Measurements from ENCODE around the gene SFI1. TPM values are rescaled to one million over a fixed set of nuclear protein-coding genes. Genes with fewer than 3 reads are reported as not detected.
A peak's percentile ranks its signal among the peaks of the same experiment; 100 is the strongest.

SFI1 gene
- total RNA-seq, 1 donor from 2014 or later = 24.8 TPM

- H3K36me3 Mint-ChIP-seq (ENCODE audit: low read depth, unreplicated experiment) = peaks cover 1% of the 10 kb centered on the region
- no peaks in the 10 kb centered on the region for H3K9me3 Mint-ChIP-seq (ENCODE audit: unreplicated experiment)
- TF ChIP-seq CTCF (IDR thresholded peaks at IDR 0.05; ENCODE audit: unreplicated experiment) = peak; percentile 32
- H3K4me1 Mint-ChIP-seq (ENCODE audit: unreplicated experiment) = no peaks in the 10 kb centered on the region
- H3K4me3 Mint-ChIP-seq (ENCODE audit: unreplicated experiment) = no peak overlapping the region
- peak; percentile 82 for DNase-seq (ENCODE audit: low spot score)
- no peak overlapping the region for H3K27ac Mint-ChIP-seq (ENCODE audit: unreplicated experiment)
- no peaks in the 10 kb centered on the region for H3K27me3 Mint-ChIP-seq (ENCODE audit: unreplicated experiment)
Observed at GRCh38 chr22:31561238-31561887, 65.0 kb downstream of the SFI1 start.

- no peaks in the 10 kb centered on the region for H3K9me3 Mint-ChIP-seq (ENCODE audit: unreplicated experiment)
- no peak for TF ChIP-seq CTCF (IDR thresholded peaks at IDR 0.05; ENCODE audit: unreplicated experiment)
- H3K36me3 Mint-ChIP-seq (ENCODE audit: low read depth, unreplicated experiment) = peaks cover 3% of the 10 kb centered on the region
- H3K27ac Mint-ChIP-seq (ENCODE audit: unreplicated experiment) = no peak overlapping the region
- H3K27me3 Mint-ChIP-seq (ENCODE audit: unreplicated experiment) = no peaks in the 10 kb centered on the region
- no peak overlapping the region for H3K4me3 Mint-ChIP-seq (ENCODE audit: unreplicated experiment)
- DNase-seq (ENCODE audit: low spot score) = no peak
- no peaks in the 10 kb centered on the region for H3K4me1 Mint-ChIP-seq (ENCODE audit: unreplicated experiment)
Observed at GRCh38 chr22:31561970-31562369, 65.6 kb downstream of the SFI1 start.

GRCh38 chr22:31566484-31566883, 70.1 kb downstream of the SFI1 start:
- Mint-ChIP-seq H3K36me3 (ENCODE audit: low read depth, unreplicated experiment) (peaks cover 7% of the 10 kb centered on the region), H3K27ac (ENCODE audit: unreplicated experiment) (no peak overlapping the region), H3K27me3 (ENCODE audit: unreplicated experiment) (no peaks in the 10 kb centered on the region), H3K4me1 (ENCODE audit: unreplicated experiment) (no peaks in the 10 kb centered on the region), H3K9me3 (ENCODE audit: unreplicated experiment) (no peaks in the 10 kb centered on the region), H3K4me3 (ENCODE audit: unreplicated experiment) (no peak overlapping the region)
- no peak for DNase-seq (ENCODE audit: low spot score)
- no peak for TF ChIP-seq CTCF (IDR thresholded peaks at IDR 0.05; ENCODE audit: unreplicated experiment)

- H3K4me3 Mint-ChIP-seq (ENCODE audit: unreplicated experiment) = no peak overlapping the region
- no peaks in the 10 kb centered on the region for H3K9me3 Mint-ChIP-seq (ENCODE audit: unreplicated experiment)
- H3K36me3 Mint-ChIP-seq (ENCODE audit: low read depth, unreplicated experiment) = peaks cover 7% of the 10 kb centered on the region
- H3K27me3 Mint-ChIP-seq (ENCODE audit: unreplicated experiment) = no peaks in the 10 kb centered on the region
- no peaks in the 10 kb centered on the region for H3K4me1 Mint-ChIP-seq (ENCODE audit: unreplicated experiment)
- H3K27ac Mint-ChIP-seq (ENCODE audit: unreplicated experiment) = no peak overlapping the region
- DNase-seq (ENCODE audit: low spot score) = no peak
- no peak for TF ChIP-seq CTCF (IDR thresholded peaks at IDR 0.05; ENCODE audit: unreplicated experiment)
Observed at GRCh38 chr22:31567196-31567595, 70.9 kb downstream of the SFI1 start.

- no peak for DNase-seq (ENCODE audit: low spot score)
- no peaks in the 10 kb centered on the region for H3K9me3 Mint-ChIP-seq (ENCODE audit: unreplicated experiment)
- no peak overlapping the region for H3K4me3 Mint-ChIP-seq (ENCODE audit: unreplicated experiment)
- no peak for TF ChIP-seq CTCF (IDR thresholded peaks at IDR 0.05; ENCODE audit: unreplicated experiment)
- H3K36me3 Mint-ChIP-seq (ENCODE audit: low read depth, unreplicated experiment) = peaks cover 7% of the 10 kb centered on the region
- H3K27ac Mint-ChIP-seq (ENCODE audit: unreplicated experiment) = no peak overlapping the region
- no peaks in the 10 kb centered on the region for H3K27me3 Mint-ChIP-seq (ENCODE audit: unreplicated experiment)
- no peaks in the 10 kb centered on the region for H3K4me1 Mint-ChIP-seq (ENCODE audit: unreplicated experiment)
Observed at GRCh38 chr22:31567702-31568101, 71.4 kb downstream of the SFI1 start.
